Activated CD8-positive, alpha-beta memory T cell treated with anti-CD3 and anti-CD28 coated beads for 24 hours (primary cell): ENCODE data around the gene TMEM59.
"Not testable (repeated sequence)": the region's sequence is repeated elsewhere in the genome, so short reads cannot be mapped to it uniquely, and the experiment has no call there.

ENCODE experiments used
- DNase-seq: peaks from one replicate; pipeline ENCODE4 v3.0.0-alpha.2; 2020

TMEM59 gene

DNA sequence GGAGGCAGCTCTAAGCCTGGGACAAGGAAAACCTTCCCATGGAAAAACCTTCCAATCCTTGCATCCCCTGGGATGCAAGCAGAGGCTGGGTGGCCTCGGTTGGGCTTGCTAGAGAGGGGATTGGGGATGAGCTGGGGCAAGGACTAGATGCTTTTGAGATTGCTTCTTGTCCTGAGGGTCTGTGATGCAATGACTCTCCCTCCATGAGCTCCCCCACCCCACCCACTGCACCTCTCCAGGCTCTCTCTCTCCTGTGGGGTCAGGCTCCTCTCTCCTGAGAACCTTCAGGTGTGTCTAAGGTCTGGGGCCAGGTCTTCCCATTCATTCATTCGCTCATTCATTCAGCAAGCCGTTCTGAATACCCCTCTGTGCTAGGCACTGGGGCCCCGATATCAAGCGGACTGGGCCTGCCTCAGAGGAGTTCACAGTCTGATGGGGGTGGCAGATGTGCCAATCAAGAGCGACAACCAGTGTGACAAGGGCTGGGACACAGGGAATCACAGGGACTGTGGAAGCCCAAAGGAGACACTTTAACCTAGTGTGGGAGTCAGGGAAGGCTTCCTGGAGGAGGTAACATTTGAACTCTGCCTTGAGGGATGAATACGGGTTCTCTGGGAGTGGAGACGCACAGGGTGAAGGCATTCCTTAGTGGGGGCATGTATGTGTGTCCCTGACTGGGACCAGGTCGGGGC lies 41.5 kb downstream of the TMEM59 start:
- peak; percentile 47 for DNase-seq

GRCh38 chr1:54010415-54011117 lies 42.4 kb downstream of the TMEM59 start:
- peak; percentile 37 for DNase-seq

GRCh38 chr1:54009406-54009805 lies 43.6 kb downstream of the TMEM59 start:
- DNase-seq = peak; percentile 21

GRCh38 chr1:54008876-54009275 lies 44.1 kb downstream of the TMEM59 start:
- peak; percentile 32 for DNase-seq

GRCh38 chr1:54007613-54008012 lies 45.4 kb downstream of the TMEM59 start:
- DNase-seq = peak; percentile 33

DNA sequence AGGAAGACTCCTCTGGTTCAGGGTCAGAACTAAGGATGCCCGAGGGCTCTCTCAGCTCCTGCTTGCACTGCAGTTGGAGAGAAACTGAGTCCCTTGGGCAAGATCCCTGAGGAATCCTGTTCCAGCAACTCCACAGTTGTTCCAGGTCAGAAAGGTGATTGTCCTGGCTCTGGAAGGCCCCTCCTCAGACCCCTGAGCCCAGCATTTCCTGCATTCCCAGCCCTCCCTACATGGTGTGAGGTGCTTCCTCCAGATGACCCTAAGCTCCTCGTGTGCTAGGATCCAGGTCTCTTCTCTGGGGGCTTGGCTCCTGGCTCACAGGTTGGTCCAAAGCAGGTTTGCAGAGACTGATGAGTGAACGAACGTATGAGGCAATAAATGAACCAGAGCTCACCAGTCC lies 46.5 kb downstream of the TMEM59 start:
- peak; percentile 28 for DNase-seq

DNA sequence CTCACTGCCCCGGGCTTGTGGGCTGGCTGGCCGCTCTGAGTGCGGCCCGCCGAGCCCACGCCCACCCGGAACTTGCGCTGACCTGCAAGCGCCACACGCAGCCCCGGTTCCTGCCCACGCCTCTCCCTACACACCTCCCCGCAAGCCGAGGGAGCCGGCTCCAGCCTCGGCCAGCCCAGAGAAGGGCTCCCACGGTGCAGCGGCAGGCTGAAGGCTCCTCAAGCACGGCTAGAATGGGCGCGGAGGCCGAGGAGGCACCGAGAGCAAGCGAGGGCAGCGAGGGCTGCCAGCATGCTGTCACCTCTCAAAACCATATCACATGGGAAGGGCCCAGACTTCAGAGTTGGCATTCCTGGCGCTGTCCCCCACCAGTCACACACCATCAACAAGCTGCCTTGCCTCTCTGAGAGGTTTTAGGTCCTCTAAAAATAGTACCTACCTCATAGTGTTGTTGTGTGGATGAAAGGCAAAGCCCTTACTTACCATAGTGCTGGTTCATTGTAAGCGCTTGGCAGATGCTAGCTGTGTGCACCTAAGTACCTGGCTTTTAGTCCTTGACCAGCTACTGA lies 48.4 kb downstream of the TMEM59 start:
- peak; percentile 4 for DNase-seq

DNA sequence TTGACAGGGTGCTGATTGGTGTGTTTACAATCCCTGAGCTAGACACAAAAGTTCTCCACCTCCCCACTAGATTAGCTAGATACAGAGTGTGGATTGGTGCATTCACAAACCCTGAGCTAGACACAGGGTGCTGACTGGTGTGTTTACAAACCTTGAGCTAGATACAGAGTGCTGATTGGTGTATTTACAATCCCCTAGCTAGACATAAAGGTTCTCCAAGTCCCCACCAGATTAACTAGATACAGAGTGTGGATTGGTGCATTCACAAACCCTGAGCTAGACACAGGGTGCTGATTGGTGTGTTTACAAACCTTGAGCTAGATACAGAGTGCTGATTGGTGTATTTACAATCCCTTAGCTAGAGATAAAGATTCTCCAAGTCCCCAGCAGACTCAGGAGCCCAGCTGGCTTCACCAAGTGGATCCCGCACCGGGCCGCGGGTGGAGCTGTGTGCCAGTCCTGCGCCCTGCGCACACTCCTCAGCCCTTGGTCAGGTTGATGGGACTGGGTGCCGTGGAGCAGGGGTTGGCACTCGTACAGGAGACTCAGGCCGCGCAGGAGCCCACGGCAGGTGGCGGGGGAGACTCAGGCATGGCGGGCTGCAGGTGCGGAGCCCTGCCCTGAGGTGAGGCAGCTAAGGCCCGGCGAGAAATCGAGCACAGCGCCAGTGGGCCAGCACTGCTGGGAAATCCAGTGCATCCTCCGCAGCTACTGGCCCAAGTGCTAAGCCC lies 49.1 kb downstream of the TMEM59 start:
- DNase-seq = peak; percentile 28

- no peak for DNase-seq
Measured at GRCh38 chr1:54003249-54003646, 49.8 kb downstream of the TMEM59 start.

GRCh38 chr1:54002544-54003248 lies 50.3 kb downstream of the TMEM59 start:
- peak; percentile 37 for DNase-seq

GRCh38 chr1:54001591-54001990 lies 51.4 kb downstream of the TMEM59 start:
- DNase-seq = peak; percentile 47

- no peak for DNase-seq
Measured at GRCh38 chr1:53999920-54000319, 53.1 kb downstream of the TMEM59 start.

DNA sequence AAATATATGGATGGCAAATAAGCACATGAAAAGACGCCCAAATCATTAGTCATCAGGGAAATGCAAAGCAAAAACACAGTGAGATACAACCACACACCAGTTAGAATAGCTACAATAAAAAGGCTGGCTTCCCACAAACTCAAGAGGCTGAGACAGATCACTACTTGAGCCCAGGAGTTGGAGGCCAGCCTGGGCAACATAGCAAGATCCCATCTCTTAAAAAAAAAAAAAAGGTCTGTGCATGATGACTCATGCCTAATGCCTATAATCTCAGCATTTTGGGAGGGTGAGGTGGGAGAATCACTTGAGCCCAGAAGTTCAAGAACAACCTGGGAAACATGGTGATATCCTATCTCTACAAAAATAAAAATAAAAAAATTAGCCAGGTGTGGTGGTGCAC lies 54.8 kb downstream of the TMEM59 start:
- no peak for DNase-seq

GRCh38 chr1:53995683-53996082 lies 57.3 kb downstream of the TMEM59 start:
- DNase-seq = no peak

- DNase-seq = not testable (repeated sequence)
Measured at GRCh38 chr1:53994516-53994915, 58.5 kb downstream of the TMEM59 start.

- no peak for DNase-seq
Measured at GRCh38 chr1:53992085-53992874, 60.7 kb downstream of the TMEM59 start.

DNA sequence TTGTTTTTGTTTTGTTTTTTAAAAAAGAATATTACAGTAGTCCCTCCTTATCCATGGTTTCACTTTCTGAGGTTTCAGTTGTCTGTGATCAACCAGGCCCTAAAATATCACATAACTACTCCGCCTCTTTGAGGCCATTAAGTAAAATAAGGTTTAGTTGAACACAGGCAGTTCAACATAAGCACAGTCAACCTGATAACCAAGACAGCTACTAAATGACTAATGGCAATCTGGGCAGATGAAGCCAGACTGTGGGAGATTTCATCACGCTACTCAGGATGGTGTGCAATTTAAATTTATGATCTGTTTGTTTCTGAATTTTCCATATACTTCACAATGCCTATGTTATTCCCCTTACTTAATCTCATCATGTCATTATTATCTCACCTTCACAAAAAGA lies 65.1 kb downstream of the TMEM59 start:
- DNase-seq = no peak

DNA sequence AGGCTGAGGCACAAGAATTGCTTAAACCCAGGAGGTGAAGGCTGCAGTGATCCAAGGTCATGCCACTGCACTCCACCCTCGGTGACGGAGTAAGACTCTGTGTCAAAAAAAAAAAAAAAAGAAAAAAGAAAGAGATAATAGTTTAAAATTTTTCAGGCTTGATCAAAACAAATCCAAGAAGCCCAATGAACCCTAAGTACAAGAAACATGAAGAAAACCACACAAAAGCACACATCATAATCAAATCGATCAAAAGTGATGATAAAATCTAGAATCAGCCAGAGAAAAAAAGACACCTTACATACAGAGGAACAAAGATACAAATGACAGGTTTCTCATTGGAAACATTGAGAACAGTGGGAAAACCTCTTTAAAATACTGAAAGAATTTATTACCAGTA lies 66.5 kb downstream of the TMEM59 start:
- no peak for DNase-seq

GRCh38 chr1:53984726-53985125 lies 68.3 kb downstream of the TMEM59 start:
- DNase-seq = no peak

GRCh38 chr1:53982763-53983104 lies 70.3 kb downstream of the TMEM59 start:
- no peak for DNase-seq

DNA sequence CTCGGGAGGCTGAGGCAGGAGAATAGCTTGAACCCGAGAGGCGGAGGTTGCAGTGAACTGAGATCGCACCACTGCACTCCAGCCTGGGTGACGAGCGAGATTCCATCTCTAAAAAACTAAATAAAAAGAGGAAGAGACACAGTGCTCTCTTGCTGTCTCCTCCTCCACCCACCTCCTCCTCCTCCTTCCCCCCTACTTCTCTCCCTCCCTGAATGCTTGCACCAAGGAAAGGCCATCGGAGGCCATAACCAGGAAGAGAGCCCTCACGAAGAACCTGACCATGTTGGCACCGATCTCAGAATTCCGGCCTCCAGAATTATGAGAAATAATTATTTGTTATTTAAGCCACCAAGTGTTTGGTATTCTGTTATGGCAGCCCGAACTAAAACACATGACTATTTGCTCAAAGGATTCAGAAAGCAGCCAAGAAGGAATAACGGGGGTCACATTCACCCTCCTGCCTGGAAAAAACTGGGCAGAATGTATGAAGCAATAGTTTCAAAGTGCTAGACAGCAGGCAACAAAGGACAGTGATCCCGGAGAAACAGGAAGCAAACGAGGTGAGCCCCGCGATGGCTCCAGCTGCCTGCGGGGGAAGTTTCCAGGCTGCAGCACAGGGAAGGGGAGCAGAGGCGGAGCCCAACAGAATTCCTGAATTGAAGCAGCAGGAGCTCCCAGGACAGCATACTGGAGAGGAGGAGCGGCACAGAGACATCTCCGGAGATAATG lies 70.8 kb downstream of the TMEM59 start:
- DNase-seq = no peak

- no peak for DNase-seq
Measured at GRCh38 chr1:53981220-53981619, 71.8 kb downstream of the TMEM59 start.
